Upper lobe of right lung (tissue), 1 donor: ENCODE measurements around the gene OTUD5. TPM values are rescaled to one million over a fixed set of nuclear protein-coding genes. Genes with fewer than 3 reads are reported as not detected.

Experiments
- ATAC-seq: fragments of 200-7000 bp; cut with Tn5 transposase; one replicate; pipeline ENCODE4 v1.9.1; 2020; ENCODE audit warnings: mild to moderate bottlenecking, moderate library complexity
- DNase-seq: peaks from one replicate; pipeline ENCODE4 v3.0.0-alpha.2; 2020
- H3K27ac ChIP-seq: fragments of 200-600 bp; one replicate; pipeline ENCODE4 v1.8.0; 2022
- H3K27me3 ChIP-seq: fragments of 200-600 bp; one replicate; pipeline ENCODE4 v1.8.0; 2022; ENCODE audit warnings: mild to moderate bottlenecking
- H3K36me3 ChIP-seq: fragments of 200-600 bp; one replicate; pipeline ENCODE4 v1.8.0; 2022
- H3K4me1 ChIP-seq: fragments of 200-600 bp; one replicate; pipeline ENCODE4 v1.8.0; 2022
- H3K4me3 ChIP-seq: fragments of 200-600 bp; one replicate; pipeline ENCODE4 v1.8.0; 2022; ENCODE audit warnings: mild to moderate bottlenecking
- H3K9me3 ChIP-seq: fragments of 200-600 bp; one replicate; pipeline ENCODE4 v1.8.0; 2022
- intact Hi-C: fragments of 100-400 bp; cut with DNase I; formaldehyde crosslinking; loops from one replicate; pipeline ENCODE4 v1.11.0; 2022
- long read RNA-seq: library from polyadenylated mRNA; unstranded; transcript quantifications from one replicate; pipeline ENCODE4 v2.0.0, GENCODE V29; 2021
- total RNA-seq: library from RNA; stranded (reverse); fragmentation: NEBNext Ultra II Directional; extraction: Animal tissue kit (Norgen Biotek cat#: 25700); gene quantifications from one replicate; pipeline ENCODE4 v1.2.1, GENCODE V29; 2021
- TF ChIP-seq, protein P1 (sequence below): fragments of 200-600 bp; IDR thresholded peaks from one replicate; pipeline ENCODE4 v1.8.0; 2022; ENCODE audit warnings: antibody characterized with exemption
- donor health status: DM: no; HTN: yes; CAD: no; lungs with severe emphysema.

OTUD5 gene, protein sequence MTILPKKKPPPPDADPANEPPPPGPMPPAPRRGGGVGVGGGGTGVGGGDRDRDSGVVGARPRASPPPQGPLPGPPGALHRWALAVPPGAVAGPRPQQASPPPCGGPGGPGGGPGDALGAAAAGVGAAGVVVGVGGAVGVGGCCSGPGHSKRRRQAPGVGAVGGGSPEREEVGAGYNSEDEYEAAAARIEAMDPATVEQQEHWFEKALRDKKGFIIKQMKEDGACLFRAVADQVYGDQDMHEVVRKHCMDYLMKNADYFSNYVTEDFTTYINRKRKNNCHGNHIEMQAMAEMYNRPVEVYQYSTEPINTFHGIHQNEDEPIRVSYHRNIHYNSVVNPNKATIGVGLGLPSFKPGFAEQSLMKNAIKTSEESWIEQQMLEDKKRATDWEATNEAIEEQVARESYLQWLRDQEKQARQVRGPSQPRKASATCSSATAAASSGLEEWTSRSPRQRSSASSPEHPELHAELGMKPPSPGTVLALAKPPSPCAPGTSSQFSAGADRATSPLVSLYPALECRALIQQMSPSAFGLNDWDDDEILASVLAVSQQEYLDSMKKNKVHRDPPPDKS
- total RNA-seq, result 42.6 TPM
- long read RNA-seq, transcript OTUD5-202 (9 exons, 2,692 nt), result major isoform, 43 of 97 reads
- long read RNA-seq, transcript OTUD5-203 (10 exons, 2,682 nt), result minor isoform, 12 of 97 reads
- long read RNA-seq, partial matches to known transcripts, result 7 of 97 reads
- long read RNA-seq, other reads (novel, unspliced or antisense), result 31 of 97 reads

DNA sequence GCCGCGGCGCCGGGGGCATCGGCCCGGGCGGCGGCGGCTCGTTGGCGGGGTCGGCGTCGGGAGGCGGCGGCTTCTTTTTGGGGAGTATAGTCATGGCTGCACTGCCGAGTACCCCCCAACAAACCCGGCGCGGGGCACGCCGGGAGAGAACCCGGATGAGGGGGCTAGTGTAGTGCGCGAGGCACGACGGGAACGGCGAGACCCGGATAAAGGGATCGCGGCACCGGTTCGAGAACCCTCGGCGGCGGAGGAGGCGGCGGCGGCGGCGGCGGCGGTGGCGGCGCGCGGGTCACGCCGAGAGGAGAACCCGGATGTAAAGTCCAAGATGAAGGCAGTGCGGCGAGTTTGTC is at the start of gene OTUD5:
Gene OTUD5, minus strand, starts transcription at position 131 of the 350 bp plus-strand sequence. Its CDS starts 37 bp downstream, at position 94.
- ATAC-seq (peak; percentile 68), DNase-seq (peak; percentile 86)
- H3K27me3 ChIP-seq, result no peaks in the 10 kb centered on the region
- peak within 1 kb of the TSS; percentile 95 for H3K27ac ChIP-seq
- TF ChIP-seq, protein P1, sequence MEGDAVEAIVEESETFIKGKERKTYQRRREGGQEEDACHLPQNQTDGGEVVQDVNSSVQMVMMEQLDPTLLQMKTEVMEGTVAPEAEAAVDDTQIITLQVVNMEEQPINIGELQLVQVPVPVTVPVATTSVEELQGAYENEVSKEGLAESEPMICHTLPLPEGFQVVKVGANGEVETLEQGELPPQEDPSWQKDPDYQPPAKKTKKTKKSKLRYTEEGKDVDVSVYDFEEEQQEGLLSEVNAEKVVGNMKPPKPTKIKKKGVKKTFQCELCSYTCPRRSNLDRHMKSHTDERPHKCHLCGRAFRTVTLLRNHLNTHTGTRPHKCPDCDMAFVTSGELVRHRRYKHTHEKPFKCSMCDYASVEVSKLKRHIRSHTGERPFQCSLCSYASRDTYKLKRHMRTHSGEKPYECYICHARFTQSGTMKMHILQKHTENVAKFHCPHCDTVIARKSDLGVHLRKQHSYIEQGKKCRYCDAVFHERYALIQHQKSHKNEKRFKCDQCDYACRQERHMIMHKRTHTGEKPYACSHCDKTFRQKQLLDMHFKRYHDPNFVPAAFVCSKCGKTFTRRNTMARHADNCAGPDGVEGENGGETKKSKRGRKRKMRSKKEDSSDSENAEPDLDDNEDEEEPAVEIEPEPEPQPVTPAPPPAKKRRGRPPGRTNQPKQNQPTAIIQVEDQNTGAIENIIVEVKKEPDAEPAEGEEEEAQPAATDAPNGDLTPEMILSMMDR, result no peak
- intact Hi-C loops, result no loop called here
- H3K4me3 ChIP-seq, result peak within 1 kb of the TSS; percentile 57
- H3K36me3 ChIP-seq, result no peaks in the 10 kb centered on the region
- no peaks in the 10 kb centered on the region for H3K9me3 ChIP-seq
- peaks cover 14% of the 10 kb centered on the region for H3K4me1 ChIP-seq

DNA sequence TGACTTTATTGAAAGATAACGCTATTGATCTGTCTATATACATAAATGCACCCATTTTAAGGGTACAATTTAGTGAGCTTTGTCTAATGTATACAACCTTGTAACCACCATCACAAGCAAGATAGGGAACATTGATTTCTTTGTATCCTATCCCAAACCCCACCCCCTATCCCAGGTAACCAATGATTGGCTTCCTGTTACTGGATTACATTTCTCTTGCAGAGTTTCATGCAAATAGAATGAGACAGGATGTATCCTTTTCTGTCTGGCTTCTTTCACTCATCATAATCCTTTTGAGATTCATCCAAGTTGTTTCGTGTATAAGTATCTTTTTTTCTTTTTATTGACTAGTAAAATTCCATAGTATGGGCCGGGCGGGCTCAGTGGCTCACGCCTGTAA is 46.3 kb upstream of the OTUD5 start:
- Histone ChIP-seq H3K27ac (no peak overlapping the region), H3K27me3 (no peaks in the 10 kb centered on the region), H3K36me3 (peaks cover 3% of the 10 kb centered on the region), H3K9me3 (no peaks in the 10 kb centered on the region), H3K4me3 (no peak overlapping the region), H3K4me1 (no peaks in the 10 kb centered on the region)
- TF ChIP-seq, protein P1, result no peak
- intact Hi-C loops, result no loop called here
- DNase-seq (no peak), ATAC-seq (no peak)

DNA sequence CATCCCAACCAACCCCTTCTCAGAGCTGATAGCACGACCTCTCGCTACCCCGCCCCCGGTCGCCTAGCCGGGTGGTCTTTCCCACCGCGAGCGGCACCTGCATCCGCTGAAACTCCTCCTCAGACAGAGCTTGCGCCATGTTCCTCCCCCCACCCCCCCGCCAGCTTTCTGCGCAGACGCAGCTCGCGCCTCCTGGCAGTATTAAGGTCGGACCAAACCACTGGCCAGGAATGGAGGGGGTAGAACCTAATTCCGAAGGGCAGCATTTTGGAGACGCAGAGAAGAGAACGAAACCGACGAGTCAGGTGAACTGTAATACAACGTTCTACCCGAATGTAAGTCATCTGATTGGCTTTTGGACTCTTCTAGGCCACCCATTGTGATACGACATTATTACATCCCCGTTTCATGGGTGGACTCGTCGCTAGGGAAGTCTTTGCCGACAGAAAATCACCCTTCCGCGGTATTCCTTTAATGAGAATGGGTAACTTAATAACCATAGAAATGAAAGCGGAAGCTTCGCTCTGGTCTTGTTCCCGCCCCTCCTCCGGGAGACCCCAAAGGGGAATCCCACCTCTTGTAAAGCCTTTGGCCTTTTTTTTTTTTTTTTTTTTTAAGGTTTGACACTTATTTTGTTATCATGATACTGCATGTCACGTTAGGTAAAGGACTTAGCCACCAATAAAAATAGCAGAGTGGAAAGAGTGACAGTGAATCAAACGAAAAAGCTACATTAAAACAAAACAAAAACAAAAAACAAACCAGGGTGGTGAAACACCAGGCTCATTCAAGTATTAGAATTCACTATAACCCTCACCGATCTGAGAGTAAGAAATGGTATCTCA is 44.9 kb upstream of the OTUD5 start, which contains the start of gene GRIPAP1:
Gene GRIPAP1, minus strand, starts transcription at position 174 of the 845 bp plus-strand sequence. Its CDS starts 35 bp downstream, at position 139.
- no peaks in the 10 kb centered on the region for H3K9me3 ChIP-seq
- peak; percentile 85 for DNase-seq
- no peaks in the 10 kb centered on the region for H3K4me1 ChIP-seq
- peaks cover 14% of the 10 kb centered on the region for H3K36me3 ChIP-seq
- ATAC-seq, result peak; percentile 95
- peak within 1 kb of the TSS; percentile 93 for H3K27ac ChIP-seq
- peak within 1 kb of the TSS; percentile 63 for H3K4me3 ChIP-seq
- H3K27me3 ChIP-seq, result no peaks in the 10 kb centered on the region
- TF ChIP-seq, protein P1, result no peak
- intact Hi-C loops, result no loop called here

GRCh38 chrX:49001521-49002090 is 44.2 kb upstream of the OTUD5 start:
- H3K27me3 ChIP-seq, result no peaks in the 10 kb centered on the region
- DNase-seq (peak; percentile 64), ATAC-seq (peak; percentile 52)
- TF ChIP-seq, protein P1, result no peak
- no peaks in the 10 kb centered on the region for H3K4me1 ChIP-seq
- intact Hi-C loops, result no loop called here
- no peaks in the 10 kb centered on the region for H3K9me3 ChIP-seq
- H3K36me3 ChIP-seq, result peaks cover 17% of the 10 kb centered on the region
- peak overlapping the region; percentile 63 for H3K4me3 ChIP-seq
- H3K27ac ChIP-seq, result peak overlapping the region; percentile 93

GRCh38 chrX:49000636-49001035 is 43.2 kb upstream of the OTUD5 start:
- peaks cover 17% of the 10 kb centered on the region for H3K36me3 ChIP-seq
- DNase-seq, result peak; percentile 63
- intact Hi-C loops, result no loop called here
- TF ChIP-seq, protein P1, result no peak
- no peaks in the 10 kb centered on the region for H3K27me3 ChIP-seq
- H3K4me3 ChIP-seq, result no peak overlapping the region
- no peaks in the 10 kb centered on the region for H3K4me1 ChIP-seq
- ATAC-seq, result peak; percentile 38
- H3K27ac ChIP-seq, result no peak overlapping the region
- no peaks in the 10 kb centered on the region for H3K9me3 ChIP-seq
